Measurements from ENCODE around the gene RAB4B. TPM values are rescaled to one million over a fixed set of nuclear protein-coding genes. Genes with fewer than 3 reads are reported as not detected.

RAB4B gene
- total RNA-seq, 1 experiment from 2014 or later, result 9.1 TPM

GRCh38 chr19:40775632-40776022 lies 2.4 kb upstream of the RAB4B start:
- CTCF ChIA-PET, result no interaction called here
- no peaks in the 10 kb centered on the region for H3K27me3 ChIP-seq (replicated peaks; ENCODE audit: insufficient read depth, low read depth, low read length, poor library complexity)

GRCh38 chr19:40776364-40776763 lies 1.7 kb upstream of the RAB4B start:
- BruUV-seq (replicated peaks), result no TSS peak
- no peak for DNase-seq (ENCODE audit: low spot score)
- H3K4me3 ChIP-seq (ENCODE audit: low read depth, low read length, poor library complexity, severe bottlenecking), result no peak overlapping the region
- H3K27ac ChIP-seq (ENCODE audit: low read depth, low read length, poor library complexity, severe bottlenecking), result peak overlapping the region; percentile 100
- TF ChIP-seq EZH2 (IDR thresholded peaks at IDR 0.05; ENCODE audit: borderline replicate concordance, low read depth, low read length, poor library complexity, severe bottlenecking), result no peak
- TF ChIP-seq CTCF (conservative IDR thresholded peaks at IDR 0.05; ENCODE audit: low read depth, low read length), result no peak
- H3K4me1 ChIP-seq (ENCODE audit: insufficient read depth, low read length, poor library complexity, severe bottlenecking), result peaks cover 12% of the 10 kb centered on the region
- H3K27me3 ChIP-seq (replicated peaks; ENCODE audit: insufficient read depth, low read depth, low read length, poor library complexity), result no peaks in the 10 kb centered on the region
- H3K9me3 ChIP-seq (ENCODE audit: low read depth, low read length, poor library complexity, severe bottlenecking), result no peaks in the 10 kb centered on the region
- no peaks in the 10 kb centered on the region for H3K36me3 ChIP-seq (ENCODE audit: insufficient read depth, low read length, poor library complexity, severe bottlenecking)
- ChIA-PET CTCF (interaction anchor here (0.6 to 2.7 kb wide), 2 partner anchors 17 to 30 kb away, joined by 7 to 17 read pairs; no protein-coding TSS in a partner anchor), POLR2A (ENCODE audit: low non-redundant PET) (no interaction called here)
- intact Hi-C loops (cut with micrococcal nuclease; ENCODE audit: unreplicated experiment), result no loop called here

More at GRCh38 chr19:40775632-40776022, 2.4 kb upstream of the RAB4B start:
- no peak for DNase-seq (ENCODE audit: low spot score)
- POLR2A ChIA-PET (ENCODE audit: low non-redundant PET), result interaction anchor here (0.5 kb wide), 1 partner anchor 84 kb away, joined by 4 read pairs; no protein-coding TSS in a partner anchor
- H3K36me3 ChIP-seq (ENCODE audit: insufficient read depth, low read length, poor library complexity, severe bottlenecking), result no peaks in the 10 kb centered on the region
- BruUV-seq (replicated peaks), result no TSS peak
- no peaks in the 10 kb centered on the region for H3K9me3 ChIP-seq (ENCODE audit: low read depth, low read length, poor library complexity, severe bottlenecking)
- no peak overlapping the region for H3K4me3 ChIP-seq (ENCODE audit: low read depth, low read length, poor library complexity, severe bottlenecking)
- intact Hi-C loops (cut with micrococcal nuclease; ENCODE audit: unreplicated experiment), result no loop called here
- no peak overlapping the region for H3K27ac ChIP-seq (ENCODE audit: low read depth, low read length, poor library complexity, severe bottlenecking)
- H3K4me1 ChIP-seq (ENCODE audit: insufficient read depth, low read length, poor library complexity, severe bottlenecking), result peaks cover 12% of the 10 kb centered on the region
- TF ChIP-seq CTCF (conservative IDR thresholded peaks at IDR 0.05; ENCODE audit: low read depth, low read length) (no peak), EZH2 (IDR thresholded peaks at IDR 0.05; ENCODE audit: borderline replicate concordance, low read depth, low read length, poor library complexity, severe bottlenecking) (no peak)

- no peaks in the 10 kb centered on the region for H3K9me3 ChIP-seq (ENCODE audit: low read depth, low read length, poor library complexity, severe bottlenecking)
- peak overlapping the region; percentile 66 for H3K4me3 ChIP-seq (ENCODE audit: low read depth, low read length, poor library complexity, severe bottlenecking)
- no TSS peak for BruUV-seq (replicated peaks)
- no peaks in the 10 kb centered on the region for H3K36me3 ChIP-seq (ENCODE audit: insufficient read depth, low read length, poor library complexity, severe bottlenecking)
- peak overlapping the region; percentile 100 for H3K27ac ChIP-seq (ENCODE audit: low read depth, low read length, poor library complexity, severe bottlenecking)
- TF ChIP-seq EZH2 (IDR thresholded peaks at IDR 0.05; ENCODE audit: borderline replicate concordance, low read depth, low read length, poor library complexity, severe bottlenecking) (no peak), CTCF (conservative IDR thresholded peaks at IDR 0.05; ENCODE audit: low read depth, low read length) (no peak)
- H3K27me3 ChIP-seq (replicated peaks; ENCODE audit: insufficient read depth, low read depth, low read length, poor library complexity), result no peaks in the 10 kb centered on the region
- POLR2A ChIA-PET (ENCODE audit: low non-redundant PET), result interaction anchor here (0.6 to 0.9 kb wide), 3 partner anchors 19 to 1018 kb away, joined by 3 to 12 read pairs (median 6); no protein-coding TSS in a partner anchor
- peak; percentile 96 for DNase-seq (ENCODE audit: low spot score)
- intact Hi-C loops (cut with micrococcal nuclease; ENCODE audit: unreplicated experiment), result no loop called here
- peaks cover 12% of the 10 kb centered on the region for H3K4me1 ChIP-seq (ENCODE audit: insufficient read depth, low read length, poor library complexity, severe bottlenecking)
- CTCF ChIA-PET, result interaction anchor here (0.6 to 2.7 kb wide), 4 partner anchors 17 to 71 kb away, joined by 3 to 17 read pairs (median 7); no protein-coding TSS in a partner anchor
Observed at GRCh38 chr19:40776932-40777644, 959 bp upstream of the RAB4B start.
